Esophagus muscularis mucosa (tissue), 4 donors: ENCODE measurements around the gene ZSWIM6. TPM values are rescaled to one million over a fixed set of nuclear protein-coding genes. Genes with fewer than 3 reads are reported as not detected.

Experiments used
- DNase-seq: peaks from one replicate; pipeline ENCODE4 v3.0.0-alpha.2; 2017; ENCODE audit errors: extremely low spot score
- H3K27ac ChIP-seq, 4 donors: fragments of 200-600 bp; sonication (generic); replicated peaks in 1 of 4; 1 replicate in 3 of 4; 2 replicates in 1 of 4; pipeline ENCODE4 v1.5.1; 2016 to 2019; ENCODE audit warnings: mild to moderate bottlenecking in 1 of 4
- H3K27me3 ChIP-seq, 4 donors: fragments of 200-600 bp; sonication (generic); one replicate each; pipeline versions ENCODE4 v1.5.1 to v1.6.0; 2016 to 2019
- H3K36me3 ChIP-seq, 4 donors: fragments of 200-600 bp; sonication (generic); one replicate each; pipeline ENCODE4 v1.5.1; 2016 to 2019
- H3K4me1 ChIP-seq, 4 donors: fragments of 200-600 bp; sonication (generic); one replicate each; pipeline ENCODE4 v1.5.1; 2016 to 2019
- H3K4me3 ChIP-seq, 4 donors: fragments of 200-600 bp; sonication (generic); 1 replicate in 2 of 4; 2 replicates in 2 of 4; pipeline ENCODE4 v1.5.1; 2016 to 2019; ENCODE audit warnings: mild to moderate bottlenecking in 4 of 4, moderate library complexity in 1 of 4
- H3K9me3 ChIP-seq, 4 donors: fragments of 200-600 bp; sonication (generic); 1 replicate in 3 of 4; 2 replicates in 1 of 4; pipeline ENCODE4 v1.5.1; 2016 to 2019
- CTCF ChIP-seq, 3 experiments: fragments of 200-600 bp in 2 of 3; fragments of 450-650 bp in 1 of 3; sonication (generic) in 2 of 3; IDR thresholded peaks; one replicate each; pipeline ENCODE4 v1.5.1; 2017 to 2019; ENCODE audit warnings: antibody characterized with exemption in 3 of 3, mild to moderate bottlenecking in 2 of 3, moderate library complexity in 1 of 3
- EP300 ChIP-seq: sonication (generic); formaldehyde crosslinking; IDR thresholded peaks from one replicate; pipeline ENCODE4 v1.6.1; 2017; ENCODE audit warnings: antibody characterized with exemption
- POLR2A ChIP-seq: fragments of 450-650 bp; IDR thresholded peaks from one replicate; pipeline ENCODE4 v1.6.1; 2017; ENCODE audit warnings: antibody characterized with exemption, moderate library complexity, mild to moderate bottlenecking, low read depth
- POLR2AphosphoS5 ChIP-seq, 2 donors: sonication (generic); formaldehyde crosslinking; IDR thresholded peaks; one replicate each; pipeline ENCODE4 v1.6.1; 2017; ENCODE audit warnings: antibody characterized with exemption in 2 of 2
- WGBS: methylation state at CpG from one replicate; pipeline ENCODE4 v1.1.5; 2018; 5-methylcytosine and 5-hydroxymethylcytosine counted together
- intact Hi-C: fragments of 100-400 bp; cut with DNase I; formaldehyde crosslinking; loops from one replicate; pipeline ENCODE4 v1.15.1; 2023
- total RNA-seq, 4 donors: library from RNA; depleted of rRNA; stranded (reverse); fragments of >200 nt; gene quantifications; one replicate each; pipeline versions ENCODE4 v1.1.0 to v1.2.1, GENCODE V29; 2016

Gene ZSWIM6
- total RNA-seq, 4 donors from 2014 or later, result 10.2 to 16.4 (median 12.5) TPM

GRCh38 chr5:61352612-61353156, 20.6 kb downstream of the ZSWIM6 start:
- peaks cover 31 to 66% (median 58%) of the 10 kb centered on the region in 4 donors for H3K4me1 ChIP-seq

GRCh38 chr5:61353293-61353692, 21.2 kb downstream of the ZSWIM6 start:
- intact Hi-C loops, result no loop called here
- TF ChIP-seq POLR2A (no peak), POLR2AphosphoS5 (IDR thresholded peaks at IDR 0.05) (no peak), EP300 (no peak), CTCF (IDR thresholded peaks at IDR 0.05) (no peak)
- DNase-seq, result no peak
- H3K4me3 ChIP-seq, result no peak overlapping the region
- 100% methylated on average over 1 of the region's 1 CpG for WGBS
- H3K4me1 ChIP-seq, result peaks cover 31 to 60% (median 53%) of the 10 kb centered on the region in 4 donors
- H3K27me3 ChIP-seq, result no peaks in the 10 kb centered on the region
- no peak overlapping the region for H3K27ac ChIP-seq
- H3K36me3 ChIP-seq, result no peaks in the 10 kb centered on the region
- peaks cover 0 to 6% (median 0%) of the 10 kb centered on the region in 4 donors for H3K9me3 ChIP-seq

More at GRCh38 chr5:61352612-61353156, 20.6 kb downstream of the ZSWIM6 start:
- no peaks in the 10 kb centered on the region for H3K27me3 ChIP-seq
- TF ChIP-seq POLR2A (no peak), CTCF (IDR thresholded peaks at IDR 0.05) (no peak), EP300 (no peak), POLR2AphosphoS5 (IDR thresholded peaks at IDR 0.05) (no peak)
- H3K4me3 ChIP-seq, result no peak overlapping the region
- H3K27ac ChIP-seq, result no peak overlapping the region
- no peak for DNase-seq
- intact Hi-C loops, result no loop called here
- H3K9me3 ChIP-seq, result peaks cover 0 to 6% (median 0%) of the 10 kb centered on the region in 4 donors
- no peaks in the 10 kb centered on the region for H3K36me3 ChIP-seq
- WGBS, result 75% methylated on average over 3 of the region's 3 CpGs

- Histone ChIP-seq H3K4me1 (peaks cover 27 to 57% (median 44%) of the 10 kb centered on the region in 4 donors), H3K4me3 (no peak overlapping the region), H3K9me3 (peaks cover 0 to 6% (median 0%) of the 10 kb centered on the region in 4 donors), H3K36me3 (no peaks in the 10 kb centered on the region), H3K27ac (no peak overlapping the region), H3K27me3 (no peaks in the 10 kb centered on the region)
- DNase-seq, result no peak
- TF ChIP-seq POLR2AphosphoS5 (IDR thresholded peaks at IDR 0.05) (no peak), POLR2A (no peak), EP300 (no peak), CTCF (IDR thresholded peaks at IDR 0.05) (no peak)
- 90% methylated on average over 2 of the region's 2 CpGs for WGBS
- intact Hi-C loops, result no loop called here
Observed at GRCh38 chr5:61354199-61354598, 22.1 kb downstream of the ZSWIM6 start.

GRCh38 chr5:61357745-61358144, 25.7 kb downstream of the ZSWIM6 start:
- H3K36me3 ChIP-seq, result no peaks in the 10 kb centered on the region
- H3K4me3 ChIP-seq, result no peak overlapping the region
- WGBS, result 45% methylated on average over 2 of the region's 2 CpGs
- peaks cover 15 to 56% (median 37%) of the 10 kb centered on the region in 4 donors for H3K4me1 ChIP-seq
- TF ChIP-seq POLR2A (no peak), CTCF (IDR thresholded peaks at IDR 0.05) (peak in 1 of 3 experiments; percentile 20)
- DNase-seq, result no peak
- no peak overlapping the region for H3K27ac ChIP-seq
- H3K27me3 ChIP-seq, result no peaks in the 10 kb centered on the region
- peaks cover 0 to 6% (median 0%) of the 10 kb centered on the region in 4 donors for H3K9me3 ChIP-seq
- intact Hi-C loops, result no loop called here
